HG03565 (cell line): ENCODE measurements around the gene CTSA.

Experiments used
- ATAC-seq: cut with Tn5 transposase; IDR thresholded peaks from one replicate; pipeline ENCODE4 v1.9.1; 2021; ENCODE audit warnings: mild to moderate bottlenecking, moderate library complexity; ENCODE audit not compliant: unreplicated experiment

Gene CTSA

GRCh38 chr20:45934586-45935415 is 43.7 kb downstream of the CTSA start, which contains the start of gene PCIF1:
TSS of gene PCIF1 (plus strand) at chr20:45934683. CDS start at chr20:45939000, 4,317 bp downstream.
- peak; percentile 68 for ATAC-seq

GRCh38 chr20:45935416-45936046 is 44.4 kb downstream of the CTSA start:
- no peak for ATAC-seq

GRCh38 chr20:45937765-45938164 is 46.6 kb downstream of the CTSA start:
- no peak for ATAC-seq

- ATAC-seq = no peak
These were observed 47.7 kb downstream of the CTSA start for GRCh38 chr20:45938727-45939438.

GRCh38 chr20:45940053-45940452 is 48.9 kb downstream of the CTSA start:
- ATAC-seq = no peak

- ATAC-seq = no peak
These were observed 49.3 kb downstream of the CTSA start for GRCh38 chr20:45940469-45940868.

- ATAC-seq = no peak
These were observed 52.5 kb downstream of the CTSA start for GRCh38 chr20:45943613-45944012.

GRCh38 chr20:45944151-45944964 is 53.2 kb downstream of the CTSA start:
- ATAC-seq = no peak

- no peak for ATAC-seq
These were observed 54.0 kb downstream of the CTSA start for GRCh38 chr20:45944965-45945677.

- ATAC-seq = no peak
These were observed 54.6 kb downstream of the CTSA start for GRCh38 chr20:45945678-45946148.

GRCh38 chr20:45946149-45946970 is 55.2 kb downstream of the CTSA start:
- ATAC-seq = no peak

- ATAC-seq = no peak
These were observed 56.2 kb downstream of the CTSA start for GRCh38 chr20:45947110-45947866.

- ATAC-seq = no peak
These were observed 57.2 kb downstream of the CTSA start for GRCh38 chr20:45948261-45948733.
